Panc1 (cell line): ENCODE results near the gene HYPK.

ENCODE experiments used
- TF ChIP-seq, protein P1 (sequence below): fragments of 450-650 bp; IDR thresholded peaks from 2 replicates; pipeline ENCODE4 v1.5.1; 2017; ENCODE audit warnings: mild to moderate bottlenecking
- TF ChIP-seq, protein P2 (sequence below), 2 experiments: IDR thresholded peaks; 2 replicates each; pipeline ENCODE4 v1.6.1; 2011 to 2012; ENCODE audit warnings: low read depth in 2 of 2, control low read depth in 1 of 2, low read length in 1 of 2, mild to moderate bottlenecking in 1 of 2, moderate library complexity in 1 of 2; ENCODE audit not compliant: insufficient read depth in 1 of 2

DNA sequence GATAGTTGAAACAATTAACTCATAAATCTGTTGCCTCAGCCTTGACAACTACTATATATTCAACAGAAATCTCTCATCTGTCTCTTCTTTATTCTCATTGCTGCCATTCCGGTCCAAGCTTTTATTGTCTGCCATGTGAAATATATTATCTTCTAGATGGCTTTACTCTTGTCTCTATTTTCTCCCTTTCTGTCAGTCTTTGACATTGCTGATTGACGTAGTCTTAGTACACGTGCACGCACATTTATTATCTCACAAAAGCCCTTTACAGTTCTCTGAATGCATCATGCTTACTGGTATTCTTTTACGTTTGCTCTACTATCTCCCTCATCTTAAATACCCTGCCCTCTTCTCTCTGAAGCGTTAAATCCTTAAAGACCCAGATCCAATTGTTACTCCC, 48.5 kb upstream of the HYPK start:
- TF ChIP-seq, protein P1, sequence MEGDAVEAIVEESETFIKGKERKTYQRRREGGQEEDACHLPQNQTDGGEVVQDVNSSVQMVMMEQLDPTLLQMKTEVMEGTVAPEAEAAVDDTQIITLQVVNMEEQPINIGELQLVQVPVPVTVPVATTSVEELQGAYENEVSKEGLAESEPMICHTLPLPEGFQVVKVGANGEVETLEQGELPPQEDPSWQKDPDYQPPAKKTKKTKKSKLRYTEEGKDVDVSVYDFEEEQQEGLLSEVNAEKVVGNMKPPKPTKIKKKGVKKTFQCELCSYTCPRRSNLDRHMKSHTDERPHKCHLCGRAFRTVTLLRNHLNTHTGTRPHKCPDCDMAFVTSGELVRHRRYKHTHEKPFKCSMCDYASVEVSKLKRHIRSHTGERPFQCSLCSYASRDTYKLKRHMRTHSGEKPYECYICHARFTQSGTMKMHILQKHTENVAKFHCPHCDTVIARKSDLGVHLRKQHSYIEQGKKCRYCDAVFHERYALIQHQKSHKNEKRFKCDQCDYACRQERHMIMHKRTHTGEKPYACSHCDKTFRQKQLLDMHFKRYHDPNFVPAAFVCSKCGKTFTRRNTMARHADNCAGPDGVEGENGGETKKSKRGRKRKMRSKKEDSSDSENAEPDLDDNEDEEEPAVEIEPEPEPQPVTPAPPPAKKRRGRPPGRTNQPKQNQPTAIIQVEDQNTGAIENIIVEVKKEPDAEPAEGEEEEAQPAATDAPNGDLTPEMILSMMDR, result no peak
- TF ChIP-seq, protein P2, sequence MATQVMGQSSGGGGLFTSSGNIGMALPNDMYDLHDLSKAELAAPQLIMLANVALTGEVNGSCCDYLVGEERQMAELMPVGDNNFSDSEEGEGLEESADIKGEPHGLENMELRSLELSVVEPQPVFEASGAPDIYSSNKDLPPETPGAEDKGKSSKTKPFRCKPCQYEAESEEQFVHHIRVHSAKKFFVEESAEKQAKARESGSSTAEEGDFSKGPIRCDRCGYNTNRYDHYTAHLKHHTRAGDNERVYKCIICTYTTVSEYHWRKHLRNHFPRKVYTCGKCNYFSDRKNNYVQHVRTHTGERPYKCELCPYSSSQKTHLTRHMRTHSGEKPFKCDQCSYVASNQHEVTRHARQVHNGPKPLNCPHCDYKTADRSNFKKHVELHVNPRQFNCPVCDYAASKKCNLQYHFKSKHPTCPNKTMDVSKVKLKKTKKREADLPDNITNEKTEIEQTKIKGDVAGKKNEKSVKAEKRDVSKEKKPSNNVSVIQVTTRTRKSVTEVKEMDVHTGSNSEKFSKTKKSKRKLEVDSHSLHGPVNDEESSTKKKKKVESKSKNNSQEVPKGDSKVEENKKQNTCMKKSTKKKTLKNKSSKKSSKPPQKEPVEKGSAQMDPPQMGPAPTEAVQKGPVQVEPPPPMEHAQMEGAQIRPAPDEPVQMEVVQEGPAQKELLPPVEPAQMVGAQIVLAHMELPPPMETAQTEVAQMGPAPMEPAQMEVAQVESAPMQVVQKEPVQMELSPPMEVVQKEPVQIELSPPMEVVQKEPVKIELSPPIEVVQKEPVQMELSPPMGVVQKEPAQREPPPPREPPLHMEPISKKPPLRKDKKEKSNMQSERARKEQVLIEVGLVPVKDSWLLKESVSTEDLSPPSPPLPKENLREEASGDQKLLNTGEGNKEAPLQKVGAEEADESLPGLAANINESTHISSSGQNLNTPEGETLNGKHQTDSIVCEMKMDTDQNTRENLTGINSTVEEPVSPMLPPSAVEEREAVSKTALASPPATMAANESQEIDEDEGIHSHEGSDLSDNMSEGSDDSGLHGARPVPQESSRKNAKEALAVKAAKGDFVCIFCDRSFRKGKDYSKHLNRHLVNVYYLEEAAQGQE (IDR thresholded peaks at IDR 0.05; ENCODE audit: insufficient read depth in 1 of 2, low read depth in 2 of 2, low read length in 1 of 2), result no peak
